Progenitor cell of endocrine pancreas (in vitro differentiated cells): Measurements from ENCODE around the gene DCLRE1C. TPM values are rescaled to one million over a fixed set of nuclear protein-coding genes. Genes with fewer than 3 reads are reported as not detected.

Experiments used
- DNase-seq: peaks from one replicate; pipeline ENCODE4 v3.0.0; 2021; ENCODE audit warnings: low spot score; ENCODE audit not compliant: unreplicated experiment
- H3K27ac Mint-ChIP-seq: 2 replicates; pipeline ENCODE4 v1.8.0; 2021; ENCODE audit warnings: mild to moderate bottlenecking, moderate library complexity, mixed read lengths
- H3K27me3 Mint-ChIP-seq: 2 replicates; pipeline ENCODE4 v1.8.0; 2021; ENCODE audit warnings: mixed read lengths
- H3K36me3 Mint-ChIP-seq: 2 replicates; pipeline ENCODE4 v1.8.0; 2022; ENCODE audit warnings: mixed read lengths; ENCODE audit not compliant: insufficient read depth
- H3K4me1 Mint-ChIP-seq: 2 replicates; pipeline ENCODE4 v1.8.0; 2021; ENCODE audit warnings: low read depth, mixed read lengths
- H3K4me3 Mint-ChIP-seq: 2 replicates; pipeline ENCODE4 v1.8.0; 2021; ENCODE audit warnings: low read depth, mild to moderate bottlenecking, moderate library complexity, mixed read lengths
- H3K9me3 Mint-ChIP-seq: 2 replicates; pipeline ENCODE4 v1.8.0; 2021; ENCODE audit warnings: low read depth, mixed read lengths
- CTCF ChIP-seq: fragments of 200-600 bp; sonication (generic); IDR thresholded peaks from one replicate; pipeline ENCODE4 v1.5.0; 2021; ENCODE audit warnings: antibody characterized with exemption, mild to moderate bottlenecking; ENCODE audit not compliant: unreplicated experiment
- total RNA-seq: library from RNA; stranded (reverse); gene quantifications from 2 replicates; pipeline ENCODE4 v1.2.1, GENCODE V29; 2021

Gene DCLRE1C
- total RNA-seq, 1 donor from 2014 or later, result 13.5 TPM

DNA sequence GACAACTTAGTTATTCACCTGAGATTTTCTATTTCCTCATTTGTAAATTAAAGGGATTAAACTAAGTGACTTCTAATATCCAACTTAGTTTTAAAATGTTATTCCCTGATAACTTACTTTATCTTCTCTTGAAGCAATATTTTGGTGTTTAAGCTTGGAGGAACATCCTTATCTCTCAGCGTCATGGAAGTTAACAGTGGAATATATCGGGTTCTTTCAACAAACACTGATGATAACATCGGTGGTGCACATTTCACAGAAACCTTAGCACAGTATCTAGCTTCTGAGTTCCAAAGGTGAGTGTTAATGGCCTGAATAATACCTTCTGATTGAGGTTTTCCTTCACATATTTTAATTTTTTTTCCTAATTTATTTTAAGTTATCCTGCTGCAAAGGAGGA lies 101.7 kb downstream of the DCLRE1C start:
- TF ChIP-seq CTCF, result no peak
- no peaks in the 10 kb centered on the region for H3K27me3 Mint-ChIP-seq

More for the DNA sequence above, 101.7 kb downstream of the DCLRE1C start:
- H3K36me3 Mint-ChIP-seq, result peaks cover 5% of the 10 kb centered on the region
- DNase-seq, result no peak
- no peaks in the 10 kb centered on the region for H3K4me1 Mint-ChIP-seq
- no peak overlapping the region for H3K27ac Mint-ChIP-seq
- no peaks in the 10 kb centered on the region for H3K9me3 Mint-ChIP-seq
- H3K4me3 Mint-ChIP-seq, result no peak overlapping the region

Other genes with a start within 250 kb of the DCLRE1C start
- gene FAM107B, start 179.2 kb downstream of the DCLRE1C start, total RNA-seq, result 82.2 and 87.4 TPM in 2 replicates
- gene CDNF, start 116.1 kb downstream of the DCLRE1C start, total RNA-seq, result 1.3 and 2.3 TPM in 2 replicates
- 13.2 and 15.2 TPM in 2 replicates for gene HSPA14, start 115.8 kb downstream of the DCLRE1C start, total RNA-seq
- gene MSANTD7, start 115.8 kb downstream of the DCLRE1C start, total RNA-seq, result 15.7 and 16.0 TPM in 2 replicates
- 38.4 and 39.9 TPM in 2 replicates for gene SUV39H2, start 75.2 kb downstream of the DCLRE1C start, total RNA-seq
- 1.6 and 3.0 TPM in 2 replicates for gene MEIG1, start 5.3 kb upstream of the DCLRE1C start, total RNA-seq
- not detected in 2 replicates for gene OLAH, start 89.8 kb upstream of the DCLRE1C start, total RNA-seq
- gene ACBD7, start 134.7 kb upstream of the DCLRE1C start, total RNA-seq, result 10.5 and 10.7 TPM in 2 replicates
- 19.0 and 20.0 TPM in 2 replicates for gene RPP38, start 143.3 kb upstream of the DCLRE1C start, total RNA-seq
- gene NMT2, start 214.6 kb upstream of the DCLRE1C start, total RNA-seq, result 36.6 and 39.6 TPM in 2 replicates